Measurements from ENCODE around the gene SEPTIN6.
"Not testable (repeated sequence)": the region's sequence is repeated elsewhere in the genome, so short reads cannot be mapped to it uniquely, and the experiment has no call there.

Gene SEPTIN6

DNA sequence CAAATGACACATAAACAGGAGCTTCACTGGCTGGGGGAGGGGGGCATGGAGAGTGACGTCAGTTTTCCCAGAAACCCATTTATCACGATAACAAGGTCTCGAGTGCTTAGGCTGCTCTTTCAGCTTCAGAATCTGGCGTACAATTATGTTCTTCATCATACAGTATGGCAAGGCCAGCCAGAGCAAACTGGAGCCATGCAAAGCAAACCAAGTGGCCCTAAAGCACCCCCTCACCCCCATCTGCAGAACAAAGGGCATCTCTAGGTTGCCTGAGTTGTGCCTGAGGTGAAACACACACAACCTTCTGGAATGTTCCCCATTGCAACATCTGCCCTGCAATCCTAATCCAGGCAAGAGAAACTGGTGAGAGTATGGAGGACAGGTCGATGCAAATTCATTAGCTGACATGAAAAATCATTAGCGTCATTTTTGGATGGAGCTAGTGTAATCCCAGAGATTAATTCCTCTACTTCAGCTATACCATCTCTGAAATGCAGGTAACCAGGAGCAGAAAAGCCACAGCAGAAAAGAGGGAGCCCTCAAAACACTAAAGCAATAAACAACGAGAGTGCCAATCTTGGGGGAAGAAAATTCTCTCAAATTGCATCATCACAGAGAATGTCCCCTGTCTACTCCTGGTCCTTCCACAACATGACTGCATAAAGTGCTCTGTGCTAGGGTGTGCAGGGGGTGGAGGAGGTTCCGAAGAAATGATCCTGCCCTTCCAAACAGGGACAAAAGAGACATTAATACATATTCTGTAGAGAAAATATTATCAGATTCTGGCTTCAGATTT lies 1.8 kb downstream of the SEPTIN6 start:
- no peak for DNase-seq

DNA sequence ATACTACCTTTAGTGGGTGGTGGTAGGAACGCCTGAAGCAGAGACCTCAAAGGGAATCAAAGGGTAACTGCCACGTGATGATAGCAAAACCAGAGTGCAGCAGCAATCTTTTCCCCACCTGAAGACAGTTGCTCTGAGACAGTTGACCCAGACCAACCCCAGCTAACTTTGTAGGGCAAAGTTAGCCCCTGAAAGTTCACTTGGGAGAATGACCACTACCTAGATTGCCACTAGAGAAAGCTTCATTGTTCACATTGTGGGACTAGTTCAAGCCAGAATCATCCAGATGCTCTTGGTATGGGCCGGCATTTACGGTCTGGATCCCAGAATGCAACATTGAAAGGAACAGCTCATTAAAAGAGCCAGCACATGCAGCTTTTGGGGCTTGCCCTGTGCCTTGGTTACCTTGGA lies 4.1 kb downstream of the SEPTIN6 start:
- no peak for DNase-seq

DNA sequence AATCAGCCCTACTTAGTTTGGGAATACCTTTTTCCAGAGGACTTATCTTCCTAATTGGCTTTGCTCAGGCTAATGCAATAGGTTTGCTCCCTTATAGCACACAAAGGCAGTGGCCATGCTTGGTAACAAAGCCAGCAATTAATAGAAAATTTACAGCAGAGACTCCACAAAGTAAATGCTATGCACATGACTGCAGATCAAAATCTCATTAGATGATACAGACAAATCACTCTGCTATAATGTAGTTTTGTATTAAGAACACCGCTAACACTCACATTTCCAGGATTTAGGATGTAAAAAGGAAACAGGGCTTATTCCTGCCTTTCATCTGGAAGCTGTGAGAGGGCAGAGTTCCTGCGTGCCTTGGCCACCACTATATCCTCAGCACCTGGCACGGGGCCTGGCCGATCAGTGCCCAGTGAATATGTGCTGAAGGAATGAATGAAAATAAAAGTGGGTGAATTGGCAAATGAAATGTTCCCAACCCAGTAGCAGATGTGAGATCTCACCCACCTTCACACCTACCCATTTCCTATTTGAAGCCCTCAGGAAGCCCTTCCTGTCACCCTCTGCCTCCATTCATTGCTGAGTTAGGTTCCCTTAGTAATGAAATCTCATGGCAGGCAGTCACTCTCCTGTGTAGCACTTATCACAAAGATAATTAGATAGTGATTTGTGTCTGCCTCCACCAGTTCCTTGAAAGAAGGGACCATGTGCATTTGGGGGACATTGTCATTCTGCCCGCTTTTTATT lies 5.1 kb downstream of the SEPTIN6 start:
- DNase-seq, result no peak

DNA sequence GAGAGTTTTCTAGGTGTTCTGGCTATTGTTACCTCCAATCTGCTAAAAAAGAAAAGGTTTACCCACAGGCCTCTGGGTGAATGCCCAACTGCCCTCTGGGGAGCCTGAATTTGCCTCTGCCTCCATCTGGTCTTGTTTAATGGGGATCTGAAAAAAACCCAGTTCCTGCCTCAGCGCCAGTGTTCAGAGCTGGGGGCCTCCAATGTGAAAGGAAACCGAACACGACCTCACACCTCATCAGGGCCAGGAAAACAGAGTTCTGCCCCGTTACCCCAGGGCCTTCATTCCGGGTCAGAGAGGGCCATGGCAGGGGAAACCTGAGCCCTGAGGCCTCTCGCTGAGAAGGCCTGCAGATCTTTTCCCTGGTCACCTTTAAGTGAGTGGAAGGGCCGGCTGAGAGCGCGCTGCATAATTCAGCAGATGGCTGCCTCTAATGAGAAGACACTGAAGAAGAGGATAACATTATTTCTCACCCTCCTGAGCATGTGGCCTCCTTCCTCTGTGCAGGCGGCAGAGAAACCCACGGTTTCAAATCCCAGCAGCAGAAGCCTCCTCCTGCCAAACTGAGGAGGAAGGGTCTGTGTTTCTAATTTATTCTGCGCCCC lies 6.8 kb downstream of the SEPTIN6 start:
- no peak for DNase-seq

DNA sequence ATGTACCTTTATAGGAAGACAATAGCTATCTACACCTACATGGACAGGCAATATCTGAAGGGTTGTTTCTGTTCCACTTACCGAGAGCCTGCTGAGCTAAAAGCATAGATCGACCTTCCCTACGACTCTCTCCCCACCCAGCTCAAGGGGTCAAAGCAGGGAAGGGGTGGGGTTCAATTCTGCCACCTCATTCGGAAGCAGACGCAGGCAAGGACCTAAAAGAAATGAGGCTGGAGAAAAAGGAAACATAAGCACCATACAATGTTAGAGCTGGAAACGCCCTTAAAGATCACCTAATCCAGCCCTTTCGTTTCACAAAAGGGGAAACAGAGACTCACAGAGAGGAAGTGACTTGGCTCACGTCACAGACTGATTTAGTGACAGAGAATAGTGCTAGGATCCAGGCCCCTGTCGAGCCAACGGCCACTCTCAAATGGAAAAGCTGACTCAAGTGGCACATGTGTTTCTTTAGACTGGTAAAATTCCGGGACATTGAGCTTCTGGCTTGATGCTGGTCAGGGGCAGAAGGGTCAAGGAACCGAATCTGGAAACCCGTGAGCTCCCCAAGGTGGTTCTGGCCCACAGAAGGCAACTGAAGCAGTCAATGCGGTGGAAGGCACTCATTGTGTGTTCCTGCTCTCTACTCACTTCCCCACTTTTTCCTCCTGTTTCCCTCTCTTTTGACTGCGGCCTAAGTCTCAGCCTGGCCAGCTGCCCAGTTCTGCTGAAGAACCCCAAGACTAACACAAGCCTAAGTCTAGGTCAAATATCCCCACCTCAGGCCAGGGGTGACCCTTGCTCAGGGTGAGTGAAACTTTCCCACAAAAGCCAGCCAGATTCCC lies 7.5 kb downstream of the SEPTIN6 start:
- no peak for DNase-seq

DNA sequence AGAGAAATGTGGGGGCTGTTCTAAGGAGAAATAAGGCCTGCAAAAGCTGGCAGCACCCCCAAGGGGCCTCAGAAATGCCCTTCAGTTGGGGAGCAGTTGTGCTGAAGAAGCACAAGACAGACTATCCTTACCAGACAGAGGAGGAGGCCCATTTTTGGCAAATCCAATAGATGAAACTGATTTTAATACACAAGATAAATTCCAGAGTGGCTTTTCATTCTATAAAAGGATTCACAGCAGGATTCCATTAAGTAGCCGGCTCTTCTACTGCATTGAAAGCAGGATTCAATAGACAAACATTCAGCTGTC lies 8.1 kb downstream of the SEPTIN6 start:
- DNase-seq, result no peak

DNA sequence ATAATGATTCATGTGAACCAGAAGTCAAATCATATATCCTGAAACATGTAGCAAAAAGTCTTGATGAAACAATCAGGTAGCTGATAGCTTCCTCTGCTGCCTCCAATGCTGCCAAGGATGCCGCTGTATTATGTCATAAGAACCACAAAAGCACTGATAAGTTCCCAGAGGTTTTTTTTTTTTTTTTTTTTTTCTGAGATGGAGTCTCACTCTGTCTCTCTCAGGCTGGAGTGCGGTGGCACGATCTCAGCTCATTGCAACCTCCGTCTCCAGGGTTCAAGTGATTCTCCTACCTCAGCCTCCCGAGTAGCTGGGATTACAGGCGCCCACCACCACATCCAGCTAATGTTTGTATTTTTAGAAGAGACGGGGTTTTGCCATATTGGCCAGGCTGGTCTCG lies 8.7 kb downstream of the SEPTIN6 start:
- DNase-seq, result not testable (repeated sequence)

DNA sequence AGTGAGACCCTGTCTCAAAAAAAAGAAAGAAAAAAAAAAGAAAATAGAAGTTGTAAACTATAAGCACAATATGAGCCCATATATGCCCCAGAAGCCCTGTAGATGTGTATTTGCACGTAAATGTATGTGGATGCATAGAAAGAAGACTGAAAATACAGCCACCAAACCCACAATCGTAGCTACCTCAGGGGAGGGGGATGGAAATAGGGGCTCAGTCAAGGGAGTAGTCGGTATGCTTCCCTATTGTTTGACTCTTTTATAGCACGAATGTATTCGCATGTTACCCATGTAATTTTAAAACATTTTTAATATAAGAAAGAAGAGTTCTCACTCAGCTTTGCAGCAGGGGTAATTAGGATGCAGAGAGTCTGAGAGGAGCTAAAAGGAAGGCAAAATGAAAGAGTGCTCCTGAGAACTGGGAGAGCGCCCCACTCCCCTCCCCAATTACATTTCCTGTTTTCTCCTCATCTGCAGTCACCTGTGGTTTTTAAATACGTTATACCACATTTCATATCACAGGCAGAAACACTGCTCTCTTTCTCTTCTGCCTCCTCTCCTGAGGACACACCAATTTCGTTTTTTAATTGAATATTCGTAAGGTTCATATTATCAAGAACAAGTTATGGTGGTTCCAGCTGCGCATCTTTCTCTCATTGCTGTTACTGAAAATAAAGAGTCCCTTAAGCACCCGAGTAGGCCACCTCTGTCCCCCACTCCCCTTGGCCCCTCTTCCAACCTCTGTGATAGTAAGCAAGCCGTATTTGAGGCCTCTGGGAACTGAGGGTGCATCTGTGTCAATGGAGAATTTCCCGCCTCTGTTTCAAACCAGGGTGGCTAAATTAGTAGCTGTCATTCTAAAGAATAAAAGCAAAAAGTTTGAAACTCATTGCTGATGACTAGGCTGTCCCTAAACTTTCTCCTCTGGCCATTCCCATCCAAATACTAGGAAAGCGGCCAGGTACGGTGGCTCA lies 10.7 kb downstream of the SEPTIN6 start:
- no peak for DNase-seq

DNA sequence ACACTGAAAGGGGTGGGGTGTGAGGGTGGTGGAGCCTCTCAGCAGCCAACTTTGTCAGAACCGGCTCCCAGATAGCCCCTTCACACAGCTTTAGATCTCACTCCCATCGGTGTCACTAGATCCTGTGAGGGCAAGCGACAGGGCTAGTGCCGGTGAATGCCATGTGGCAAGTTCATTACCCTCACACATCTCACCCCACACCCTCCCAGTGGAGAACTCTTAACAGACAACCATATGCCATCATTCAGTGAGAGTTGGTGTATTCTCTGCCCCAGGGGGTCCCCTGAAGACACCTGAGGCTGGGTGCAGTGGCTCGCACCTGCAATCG lies 15.3 kb downstream of the SEPTIN6 start:
- no peak for DNase-seq

DNA sequence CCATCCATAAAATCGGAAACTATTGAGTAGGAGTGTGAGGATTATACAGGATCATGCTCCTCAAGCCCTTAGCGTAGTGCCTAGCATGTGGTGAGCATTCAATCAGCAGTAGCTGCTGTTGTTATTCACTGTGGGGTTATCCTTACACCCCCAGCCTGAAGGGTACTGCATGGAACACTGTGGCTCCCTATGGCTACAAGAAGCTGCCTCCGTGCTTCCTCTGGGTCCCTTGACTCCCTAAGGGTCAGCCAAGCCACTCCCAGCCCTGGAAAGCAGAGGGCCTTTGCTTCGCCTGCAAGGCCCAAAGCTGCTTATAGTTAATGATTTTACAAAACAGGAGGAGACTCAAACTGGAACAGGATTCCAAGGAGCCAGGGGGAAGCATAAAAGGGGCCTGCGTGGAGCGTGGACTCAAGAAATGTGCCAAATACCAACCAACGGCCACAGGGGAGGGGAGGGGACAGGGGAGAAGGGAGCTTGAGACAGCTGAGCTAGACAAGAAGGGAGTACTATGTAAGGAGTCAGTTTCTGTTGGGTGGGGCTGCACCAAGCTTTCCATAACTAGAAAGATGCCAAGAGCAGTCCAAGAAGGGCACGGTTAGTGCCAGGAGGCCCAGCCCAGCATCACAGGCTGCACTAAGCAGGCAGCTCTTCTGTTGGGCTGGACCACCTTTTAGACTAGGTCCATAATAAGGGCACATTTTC lies 15.9 kb downstream of the SEPTIN6 start:
- DNase-seq, result no peak

DNA sequence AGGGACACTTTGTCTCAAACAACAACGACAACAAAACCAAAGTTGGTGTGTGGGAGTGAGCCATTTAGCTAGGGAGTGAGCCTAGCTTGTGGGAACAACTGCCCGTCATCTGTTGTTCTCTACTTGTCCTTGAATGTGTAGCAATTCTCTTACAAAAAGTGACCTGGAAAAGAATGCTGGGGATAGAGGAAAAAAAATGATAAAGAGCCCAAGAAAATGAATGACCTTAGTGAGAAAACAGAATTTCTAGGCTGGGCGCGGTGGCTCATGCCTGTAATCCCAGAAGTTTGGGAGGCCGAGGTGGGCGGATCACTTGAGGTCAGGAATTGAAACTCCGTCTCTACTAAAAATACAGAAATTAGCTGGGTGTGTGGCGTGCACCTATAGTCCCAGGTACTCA lies 19.6 kb downstream of the SEPTIN6 start:
- DNase-seq, result no peak

DNA sequence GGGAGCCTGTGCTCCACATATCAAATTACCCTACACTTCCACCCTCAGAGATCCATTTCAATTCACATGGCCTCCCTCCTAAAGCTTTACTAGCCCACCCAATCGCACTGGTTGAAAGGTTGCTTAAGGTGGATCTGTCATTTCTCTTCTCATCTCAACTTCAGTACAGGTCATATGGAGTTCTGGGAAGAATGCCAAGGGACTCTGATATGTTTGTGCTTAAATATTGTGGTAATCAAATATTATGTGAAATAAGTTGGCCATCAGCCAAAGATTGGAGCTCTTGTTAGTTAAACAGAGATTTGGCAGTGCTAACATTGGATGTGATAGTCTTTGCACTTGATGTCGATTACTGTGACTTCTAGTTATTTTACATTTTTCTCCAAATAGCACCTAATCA lies 20.5 kb downstream of the SEPTIN6 start:
- peak; percentile 40 for DNase-seq

DNA sequence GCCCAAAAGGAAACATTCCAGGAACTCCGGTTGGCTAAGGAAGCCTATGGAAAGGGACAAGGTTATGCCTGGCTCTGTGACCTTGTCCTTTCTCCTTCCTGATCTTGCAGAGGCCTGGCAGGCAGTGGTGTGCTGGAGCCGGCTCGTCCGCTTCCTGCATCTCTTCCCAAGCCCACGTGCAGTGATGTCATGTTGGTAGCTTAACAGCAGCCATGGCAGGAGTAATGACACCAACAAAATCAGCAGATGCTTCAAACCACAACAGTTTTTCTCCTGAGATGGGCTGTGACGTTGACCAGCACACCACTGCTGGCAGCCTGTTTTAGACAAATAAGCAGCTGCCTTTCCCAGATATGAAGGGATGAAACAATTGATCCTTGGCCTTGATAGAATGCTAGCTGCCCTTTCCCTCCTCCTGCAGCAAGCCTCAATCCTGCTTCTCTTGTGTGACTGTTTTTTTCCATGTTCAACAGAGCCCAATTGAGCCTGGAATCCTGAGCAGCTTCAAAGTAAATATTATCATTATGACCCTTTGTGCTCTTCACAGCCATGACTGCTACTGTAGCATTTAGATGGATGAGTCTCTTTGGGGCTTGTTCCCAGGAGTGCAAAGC lies 23.4 kb downstream of the SEPTIN6 start:
- DNase-seq, result no peak

DNA sequence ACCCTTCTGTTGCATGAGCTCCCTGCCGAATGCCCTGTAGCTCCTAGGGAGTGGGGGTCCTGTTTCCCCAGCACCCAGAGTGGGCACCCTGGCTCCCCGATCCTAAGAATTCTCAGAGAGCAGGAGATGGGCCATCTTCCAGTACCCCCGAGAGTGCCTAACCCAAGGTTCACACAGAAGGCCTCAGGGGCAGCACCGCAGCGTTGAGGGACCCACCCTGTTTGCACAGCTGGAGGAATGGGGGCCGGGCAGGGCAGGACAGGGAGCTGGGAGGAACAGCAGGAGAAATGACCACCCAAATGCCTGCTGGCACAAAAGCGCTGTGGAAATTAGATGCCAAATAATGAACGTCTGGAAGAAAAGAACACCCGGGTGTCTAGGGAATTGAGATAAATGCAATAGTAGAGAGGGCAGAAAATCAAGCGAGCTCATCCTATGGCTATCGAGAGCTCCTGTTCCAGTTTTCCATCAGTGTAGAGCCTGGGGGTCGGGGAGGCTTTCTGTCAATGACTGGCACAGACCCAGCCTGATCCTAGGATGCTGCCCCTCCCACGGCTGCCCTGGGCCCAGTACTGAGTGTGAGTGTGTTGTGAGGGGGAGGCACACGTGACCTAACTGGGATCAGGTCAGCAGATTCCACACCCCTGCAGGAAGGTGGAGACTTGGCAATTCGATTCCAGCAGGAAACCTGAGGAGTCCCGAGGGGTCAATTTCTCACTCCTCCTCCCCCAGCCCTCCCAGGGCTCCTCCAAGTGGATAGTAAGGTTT lies 25.7 kb downstream of the SEPTIN6 start:
- DNase-seq, result no peak

DNA sequence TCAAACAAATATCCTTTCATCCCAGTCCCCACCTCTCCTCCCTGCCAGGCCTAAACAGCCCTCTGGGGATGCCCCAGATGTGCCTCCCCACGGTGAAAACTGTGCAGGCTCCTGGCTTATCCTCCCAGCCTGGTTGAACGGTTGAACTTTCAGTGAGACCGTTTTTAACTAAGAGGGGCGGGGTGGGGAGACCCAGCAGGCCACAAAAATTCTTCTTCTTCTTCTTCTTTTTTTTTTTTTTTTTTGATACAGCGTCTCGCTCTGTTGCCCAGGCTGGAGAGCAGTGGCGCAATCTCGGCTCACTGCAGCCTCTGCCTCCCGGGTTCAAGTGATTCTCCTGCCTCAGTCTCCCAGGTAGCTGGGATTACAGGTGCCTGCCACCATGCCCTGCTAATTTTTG lies 28.1 kb downstream of the SEPTIN6 start:
- DNase-seq, result not testable (repeated sequence)

DNA sequence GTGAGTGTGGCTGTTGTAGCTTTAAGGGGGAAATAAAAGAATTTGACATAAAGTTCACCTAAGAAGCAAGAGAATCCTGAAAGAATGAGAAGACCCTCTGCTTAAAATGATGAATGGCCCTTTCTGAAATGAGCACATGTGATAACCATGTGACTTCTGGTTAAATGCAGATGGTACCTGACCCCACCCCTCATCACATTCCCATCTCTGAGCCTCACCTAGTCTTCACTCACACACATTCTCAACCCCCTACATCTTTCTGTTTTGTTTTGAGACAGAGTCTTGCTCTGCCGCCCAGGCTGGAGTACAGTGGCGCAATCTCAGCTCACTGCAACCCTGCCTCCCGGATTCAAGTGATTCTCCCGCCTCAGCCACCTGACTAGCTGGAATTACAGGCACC lies 31.5 kb downstream of the SEPTIN6 start:
- DNase-seq, result no peak

DNA sequence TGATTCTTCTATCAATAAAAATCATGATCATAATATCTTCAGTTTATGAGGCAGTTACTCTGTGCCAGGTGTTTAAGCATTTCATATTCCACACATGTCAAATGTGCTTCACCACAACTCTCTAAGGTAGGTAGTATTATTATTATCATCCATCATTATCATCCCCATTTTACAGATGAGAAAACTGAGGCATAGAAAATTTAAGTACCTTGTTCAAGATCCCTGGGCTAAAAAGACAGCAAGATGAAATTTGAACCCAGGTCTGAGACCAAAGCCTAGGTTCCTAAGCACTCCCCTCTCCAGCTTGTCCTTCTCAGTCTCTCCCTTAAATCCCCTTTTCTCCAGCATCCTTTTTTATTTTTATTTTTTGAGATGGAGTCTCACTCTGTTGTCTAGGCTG lies 33.4 kb downstream of the SEPTIN6 start:
- DNase-seq, result no peak

DNA sequence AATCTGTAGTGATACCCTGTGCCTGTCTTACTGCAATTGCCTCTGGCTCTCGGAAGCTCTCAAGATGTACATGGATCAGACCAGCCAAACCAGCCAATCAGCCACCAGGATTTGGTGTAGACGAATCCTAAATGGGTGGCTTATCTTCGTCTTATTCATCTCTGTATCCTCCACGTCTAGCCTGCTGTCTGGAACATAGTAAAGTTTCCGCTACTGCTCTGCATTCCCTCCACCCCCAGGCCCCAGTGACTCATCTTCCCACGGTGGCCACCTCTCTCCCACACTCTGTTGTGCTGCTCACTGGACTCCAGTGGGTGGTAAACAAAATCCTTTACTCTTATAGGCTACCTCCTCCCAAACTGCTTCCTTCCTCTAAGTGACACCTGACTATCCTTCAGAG lies 37.8 kb downstream of the SEPTIN6 start:
- DNase-seq, result no peak

DNA sequence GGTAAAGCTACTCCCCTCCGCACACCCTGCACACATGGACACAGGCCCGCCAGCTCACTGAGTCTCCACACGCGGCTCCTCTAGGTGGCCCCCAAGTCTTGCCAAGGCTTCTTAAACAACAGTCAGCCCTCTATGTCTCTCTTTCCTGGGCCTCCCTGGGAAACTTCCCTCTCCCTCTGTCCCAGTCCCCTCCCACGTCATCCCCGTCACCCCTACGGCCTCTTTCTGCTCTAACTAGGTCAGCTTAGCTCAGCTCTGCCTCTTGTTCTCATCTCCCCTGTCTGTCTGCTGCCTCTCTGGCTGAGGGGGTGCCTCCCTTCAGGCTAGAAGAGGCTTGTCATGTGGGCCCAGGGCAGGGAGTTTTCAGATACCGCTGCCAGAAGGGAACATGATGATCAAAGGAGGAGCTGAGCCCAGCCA lies 38.8 kb downstream of the SEPTIN6 start:
- no peak for DNase-seq

DNA sequence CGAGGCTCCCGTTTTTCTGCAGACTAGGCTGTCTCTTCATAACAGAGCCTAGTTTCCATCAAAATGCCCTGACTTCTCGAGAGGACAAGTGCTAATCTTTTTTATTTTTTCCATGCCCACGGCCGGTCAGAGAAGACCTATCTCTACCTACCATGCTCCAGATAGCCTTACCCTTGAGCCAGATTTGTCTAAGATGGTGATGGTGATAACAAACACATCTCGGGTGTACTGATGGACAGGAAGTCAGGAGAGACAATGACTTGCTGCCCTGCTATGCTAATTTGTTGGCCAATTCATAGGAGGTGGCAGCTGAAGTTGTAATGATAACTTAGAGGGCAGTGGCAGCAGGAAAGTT lies 44.6 kb downstream of the SEPTIN6 start:
- DNase-seq, result no peak

All from NCI-H510A (cell line).